Omental fat pad (tissue), 4 donors: ENCODE data around the gene NELL1. TPM values are rescaled to one million over a fixed set of nuclear protein-coding genes. Genes with fewer than 3 reads are reported as not detected.
"Not testable (repeated sequence)": the region's sequence is repeated elsewhere in the genome, so short reads cannot be mapped to it uniquely, and the experiment has no call there.

Source experiments
- ATAC-seq: fragments of 150-250 bp; one replicate; pipeline ENCODE4 v1.9.1; 2016; ENCODE audit warnings: mild to moderate bottlenecking, moderate library complexity; ENCODE audit not compliant: low FRiP score
- DNase-seq: peaks from one replicate; pipeline ENCODE4 v3.0.0-alpha.2; 2019; ENCODE audit warnings: low spot score
- CTCF ChIP-seq, 3 donors: fragments of 450-650 bp; IDR thresholded peaks; one replicate each; pipeline ENCODE4 v1.5.1; 2016 to 2017; ENCODE audit warnings: antibody characterized with exemption in 3 of 3, mild to moderate bottlenecking in 3 of 3, moderate library complexity in 2 of 3
- total RNA-seq, 4 donors: library from RNA; depleted of rRNA; stranded (reverse); fragments of >200 nt; gene quantifications; one replicate each; pipeline ENCODE4 v1.1.0, GENCODE V29; 2016

Gene NELL1
- total RNA-seq, 4 donors from 2014 or later = 0.48 to 1.3 TPM; not detected in 2

- TF ChIP-seq CTCF (IDR thresholded peaks at IDR 0.05) = no peak
- DNase-seq (no peak), ATAC-seq (peak; percentile 65)
Measured at GRCh38 chr11:21119411-21119810, 450.0 kb downstream of the NELL1 start.

GRCh38 chr11:21121991-21122390 is 452.6 kb downstream of the NELL1 start:
- no peak for DNase-seq
- no peak for TF ChIP-seq CTCF (IDR thresholded peaks at IDR 0.05)
- no peak for ATAC-seq

GRCh38 chr11:21122523-21122922 is 453.1 kb downstream of the NELL1 start:
- ATAC-seq (no peak), DNase-seq (no peak)
- no peak for TF ChIP-seq CTCF (IDR thresholded peaks at IDR 0.05)

GRCh38 chr11:21132146-21132720 is 462.8 kb downstream of the NELL1 start:
- no peak for DNase-seq

GRCh38 chr11:21133244-21133643 is 463.9 kb downstream of the NELL1 start:
- no peak for DNase-seq
- no peak for ATAC-seq
- no peak for TF ChIP-seq CTCF (IDR thresholded peaks at IDR 0.05)

More at GRCh38 chr11:21132146-21132720, 462.8 kb downstream of the NELL1 start:
- no peak for TF ChIP-seq CTCF (IDR thresholded peaks at IDR 0.05)
- ATAC-seq = peak; percentile 68

- no peak for TF ChIP-seq CTCF (IDR thresholded peaks at IDR 0.05)
- no peak for DNase-seq
- ATAC-seq = no peak
Measured at GRCh38 chr11:21133722-21134121, 464.3 kb downstream of the NELL1 start.

GRCh38 chr11:21137803-21138202 is 468.4 kb downstream of the NELL1 start:
- TF ChIP-seq CTCF (IDR thresholded peaks at IDR 0.05) = no peak
- no peak for ATAC-seq
- DNase-seq = no peak

GRCh38 chr11:21141557-21141956 is 472.2 kb downstream of the NELL1 start:
- DNase-seq, ATAC-seq: not testable (repeated sequence)
